ENCODE results near the gene PIK3R4.

The PIK3R4 gene

DNA sequence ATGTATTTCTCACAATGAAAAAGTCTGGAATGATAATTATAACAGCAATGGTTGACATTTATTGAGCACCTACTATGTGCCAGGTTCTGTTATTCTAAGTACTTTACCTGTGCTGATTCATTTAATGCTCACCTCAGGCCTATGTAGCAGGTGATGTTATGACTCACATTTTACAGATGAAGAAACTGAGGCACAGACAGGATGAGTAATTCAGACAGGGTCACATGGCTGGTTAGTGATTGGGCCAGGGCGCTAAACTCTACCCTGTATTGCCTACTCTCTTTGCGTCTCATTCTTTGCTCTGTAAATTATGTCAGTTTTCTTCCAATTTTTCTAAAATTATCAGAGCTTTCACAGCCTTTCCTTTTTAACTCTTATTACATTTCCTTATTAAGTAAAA lies 98.3 kb downstream of the PIK3R4 start:
- TF ChIP-seq, protein P1, sequence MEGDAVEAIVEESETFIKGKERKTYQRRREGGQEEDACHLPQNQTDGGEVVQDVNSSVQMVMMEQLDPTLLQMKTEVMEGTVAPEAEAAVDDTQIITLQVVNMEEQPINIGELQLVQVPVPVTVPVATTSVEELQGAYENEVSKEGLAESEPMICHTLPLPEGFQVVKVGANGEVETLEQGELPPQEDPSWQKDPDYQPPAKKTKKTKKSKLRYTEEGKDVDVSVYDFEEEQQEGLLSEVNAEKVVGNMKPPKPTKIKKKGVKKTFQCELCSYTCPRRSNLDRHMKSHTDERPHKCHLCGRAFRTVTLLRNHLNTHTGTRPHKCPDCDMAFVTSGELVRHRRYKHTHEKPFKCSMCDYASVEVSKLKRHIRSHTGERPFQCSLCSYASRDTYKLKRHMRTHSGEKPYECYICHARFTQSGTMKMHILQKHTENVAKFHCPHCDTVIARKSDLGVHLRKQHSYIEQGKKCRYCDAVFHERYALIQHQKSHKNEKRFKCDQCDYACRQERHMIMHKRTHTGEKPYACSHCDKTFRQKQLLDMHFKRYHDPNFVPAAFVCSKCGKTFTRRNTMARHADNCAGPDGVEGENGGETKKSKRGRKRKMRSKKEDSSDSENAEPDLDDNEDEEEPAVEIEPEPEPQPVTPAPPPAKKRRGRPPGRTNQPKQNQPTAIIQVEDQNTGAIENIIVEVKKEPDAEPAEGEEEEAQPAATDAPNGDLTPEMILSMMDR (IDR thresholded peaks at IDR 0.05; ENCODE audit: borderline replicate concordance, control extremely low read depth, extremely low read depth, insufficient read depth, missing control alignments): no peak
- no peak for DNase-seq (ENCODE audit: low spot score)
- in situ Hi-C loops (cut with MboI; ENCODE audit: low sequenced_read_pairs, unreplicated experiment): no loop called here

DNA sequence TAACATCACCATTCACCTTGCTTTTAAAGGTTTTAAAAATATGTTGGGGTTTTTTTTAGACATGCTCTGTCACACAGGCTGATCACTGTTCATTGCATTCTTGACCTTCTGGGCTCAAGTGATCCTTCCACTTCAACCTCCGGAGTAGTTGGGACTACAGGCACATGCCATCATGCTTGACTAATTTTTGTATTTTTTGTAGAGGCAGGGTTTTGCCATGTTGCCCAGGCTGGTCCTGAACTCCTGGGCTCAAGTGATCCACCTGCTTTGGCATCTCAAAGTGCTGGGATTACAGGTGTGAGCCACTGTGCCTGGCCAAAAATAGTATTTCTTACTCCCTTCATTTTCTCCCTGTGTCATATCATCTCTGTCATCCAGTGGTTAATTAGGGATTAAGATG lies 101.4 kb downstream of the PIK3R4 start:
- TF ChIP-seq, protein P1 (IDR thresholded peaks at IDR 0.05; ENCODE audit: borderline replicate concordance, control extremely low read depth, extremely low read depth, insufficient read depth, missing control alignments): no peak
- in situ Hi-C loops (cut with MboI; ENCODE audit: low sequenced_read_pairs, unreplicated experiment): no loop called here

DNA sequence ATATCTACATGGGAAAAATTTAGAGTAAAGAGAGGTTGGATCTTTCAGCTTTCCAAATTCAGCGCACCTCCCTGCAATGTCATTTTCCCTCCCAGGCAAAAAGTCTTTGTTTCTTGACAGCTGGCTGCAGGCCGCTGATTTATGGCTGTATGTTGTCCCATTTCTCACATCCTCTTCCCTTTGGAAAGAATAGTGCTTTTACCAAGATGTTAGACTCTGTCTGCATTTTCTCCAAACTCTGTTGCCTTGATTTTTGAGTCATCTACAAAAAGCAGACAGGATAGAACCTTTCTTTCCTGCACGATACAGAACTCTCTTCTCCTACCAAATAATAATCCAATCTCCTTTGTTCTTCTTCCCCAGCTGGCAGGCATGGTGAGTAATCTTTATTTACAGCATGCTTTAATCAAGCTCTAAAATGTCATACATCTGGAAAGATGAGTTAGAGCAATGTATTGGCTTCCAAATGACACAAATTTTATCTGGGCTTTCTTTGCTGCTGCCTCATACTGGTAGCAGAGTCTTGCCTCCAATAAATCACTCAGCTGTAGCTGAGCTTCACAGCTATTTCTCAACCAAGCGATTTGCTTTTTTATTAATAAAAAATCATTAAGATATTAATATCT lies 101.9 kb downstream of the PIK3R4 start:
- DNase-seq (ENCODE audit: low spot score): no peak
- TF ChIP-seq, protein P1 (IDR thresholded peaks at IDR 0.05; ENCODE audit: borderline replicate concordance, control extremely low read depth, extremely low read depth, insufficient read depth, missing control alignments): no peak
- in situ Hi-C loops (cut with MboI; ENCODE audit: low sequenced_read_pairs, unreplicated experiment): no loop called here

More for the DNA sequence above, 101.4 kb downstream of the PIK3R4 start:
- DNase-seq (ENCODE audit: low spot score): no peak

DNA sequence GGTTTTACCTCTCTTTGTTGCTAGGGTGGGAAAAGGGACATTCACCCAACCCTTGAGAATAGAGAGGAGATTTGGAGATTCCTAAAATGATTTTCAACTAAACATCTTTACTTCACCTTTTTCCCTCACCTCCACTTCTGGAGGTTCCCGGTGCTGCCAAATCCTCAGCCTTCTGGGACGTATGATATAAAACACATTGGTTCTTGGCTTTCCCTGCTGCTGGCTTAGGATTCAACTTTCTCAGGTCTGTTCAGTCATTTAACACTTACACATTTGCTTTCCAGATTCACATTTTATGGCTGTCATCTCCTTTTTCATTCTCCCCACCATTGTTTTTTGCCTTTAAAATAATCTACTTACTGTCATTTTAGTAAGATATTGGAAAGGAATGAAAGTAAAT lies 106.6 kb downstream of the PIK3R4 start:
- TF ChIP-seq, protein P1 (IDR thresholded peaks at IDR 0.05; ENCODE audit: borderline replicate concordance, control extremely low read depth, extremely low read depth, insufficient read depth, missing control alignments): no peak
- in situ Hi-C loops (cut with MboI; ENCODE audit: low sequenced_read_pairs, unreplicated experiment): no loop called here
- DNase-seq (ENCODE audit: low spot score): no peak

DNA sequence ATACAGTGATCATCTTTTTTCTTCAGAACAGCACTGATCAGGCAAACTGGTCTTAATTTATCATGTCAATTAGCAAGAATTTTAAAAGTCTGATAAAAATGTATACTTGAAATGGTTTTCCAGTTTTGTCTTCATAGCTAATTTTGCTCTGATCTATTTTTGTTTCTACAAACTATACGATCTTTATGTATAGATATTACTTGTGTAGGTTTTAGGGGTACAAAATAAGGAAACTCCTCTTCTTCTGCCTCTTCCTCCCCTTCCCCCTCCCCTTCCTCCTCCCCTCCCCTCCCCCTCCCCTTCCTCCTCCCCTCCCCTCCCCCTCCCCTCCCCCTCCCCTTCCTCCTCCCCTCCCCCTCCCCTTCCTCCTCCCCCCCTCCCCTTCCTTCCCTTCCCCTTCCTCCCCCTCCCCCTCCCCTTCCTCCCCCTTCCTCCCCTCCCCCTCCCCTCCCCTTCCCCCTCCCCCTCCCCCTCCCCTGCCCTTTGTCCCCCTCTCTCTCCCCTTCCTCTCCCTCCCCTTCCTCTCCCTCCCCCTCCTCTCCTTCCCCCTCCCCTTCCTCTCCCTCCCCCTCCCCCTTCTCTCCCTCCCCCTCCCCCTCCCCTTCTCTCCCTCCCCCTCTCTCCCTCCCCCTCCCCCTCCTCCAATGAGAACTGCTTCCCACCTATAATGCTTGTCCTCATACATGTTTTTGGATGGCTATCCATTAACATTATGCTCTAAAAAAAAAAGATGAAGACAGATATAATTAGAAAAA lies 110.0 kb downstream of the PIK3R4 start:
- no peak for DNase-seq (ENCODE audit: low spot score)
- in situ Hi-C loops (cut with MboI; ENCODE audit: low sequenced_read_pairs, unreplicated experiment): no loop called here
- TF ChIP-seq, protein P1 (IDR thresholded peaks at IDR 0.05; ENCODE audit: borderline replicate concordance, control extremely low read depth, extremely low read depth, insufficient read depth, missing control alignments): no peak

DNA sequence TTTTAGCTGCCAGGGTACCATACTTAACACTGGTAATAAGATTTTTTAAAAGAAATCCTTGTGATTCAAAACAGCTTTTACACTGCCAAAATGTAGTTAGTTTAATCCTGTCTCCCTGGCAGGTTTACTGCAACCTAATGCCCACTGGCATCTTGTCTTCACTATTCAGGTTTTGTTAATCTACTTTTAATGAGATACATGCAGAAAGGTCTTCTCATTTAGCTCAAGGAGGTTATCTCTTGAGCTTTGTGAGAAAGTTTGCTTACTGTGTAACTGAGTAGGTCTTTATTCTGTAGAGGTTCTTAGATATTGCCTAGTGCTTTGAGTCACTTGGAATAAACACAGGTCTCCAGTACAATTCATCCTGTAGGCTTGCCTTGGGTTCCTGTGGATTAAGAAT lies 110.7 kb downstream of the PIK3R4 start:
- in situ Hi-C loops (cut with MboI; ENCODE audit: low sequenced_read_pairs, unreplicated experiment): no loop called here
- TF ChIP-seq, protein P1 (IDR thresholded peaks at IDR 0.05; ENCODE audit: borderline replicate concordance, control extremely low read depth, extremely low read depth, insufficient read depth, missing control alignments): no peak
- no peak for DNase-seq (ENCODE audit: low spot score)
